HK-2 (cell line): ENCODE measurements around the gene PHIP.
"Not testable (repeated sequence)": the region's sequence is repeated elsewhere in the genome, so short reads cannot be mapped to it uniquely, and the experiment has no call there.

Experiments used
- DNase-seq: peaks from one replicate; pipeline ENCODE4 v3.0.0-alpha.2; 2018; ENCODE audit not compliant: unreplicated experiment

PHIP gene

GRCh38 chr6:79078075-79078969 lies at the start of gene PHIP:
Gene PHIP (minus strand): TSS chr6:79078254. CDS start chr6:79078068, 186 bp downstream.
- DNase-seq: peak; percentile 91

GRCh38 chr6:79127660-79128059 lies 49.6 kb upstream of the PHIP start:
- DNase-seq: no peak

- no peak for DNase-seq
Measured at GRCh38 chr6:79119217-79119616, 41.2 kb upstream of the PHIP start.

- no peak for DNase-seq
Measured at GRCh38 chr6:79117752-79118151, 39.7 kb upstream of the PHIP start.

GRCh38 chr6:79115553-79116182 lies 37.6 kb upstream of the PHIP start:
- DNase-seq: no peak

- DNase-seq: no peak
Measured at GRCh38 chr6:79111549-79111948, 33.5 kb upstream of the PHIP start.

- DNase-seq: no peak
Measured at GRCh38 chr6:79101164-79101563, 23.1 kb upstream of the PHIP start.

- DNase-seq: no peak
Measured at GRCh38 chr6:79100304-79100703, 22.2 kb upstream of the PHIP start.

- DNase-seq: no peak
Measured at GRCh38 chr6:79094938-79095337, 16.9 kb upstream of the PHIP start.

- not testable (repeated sequence) for DNase-seq
Measured at GRCh38 chr6:79091801-79092200, 13.7 kb upstream of the PHIP start.

- no peak for DNase-seq
Measured at GRCh38 chr6:79089552-79090404, 11.7 kb upstream of the PHIP start.

GRCh38 chr6:79084693-79085092 lies 6.6 kb upstream of the PHIP start:
- DNase-seq: no peak

GRCh38 chr6:79082304-79082703 lies 4.2 kb upstream of the PHIP start:
- no peak for DNase-seq

- no peak for DNase-seq
Measured at GRCh38 chr6:79081663-79082062, 3.6 kb upstream of the PHIP start.

- DNase-seq: no peak
Measured at GRCh38 chr6:79079561-79080041, 1.5 kb upstream of the PHIP start.

GRCh38 chr6:79077715-79078074 lies 359 bp downstream of the PHIP start:
- DNase-seq: no peak

GRCh38 chr6:79076782-79077641 lies 1.0 kb downstream of the PHIP start:
- peak; percentile 90 for DNase-seq

GRCh38 chr6:79076160-79076559 lies 1.9 kb downstream of the PHIP start:
- DNase-seq: no peak

- no peak for DNase-seq
Measured at GRCh38 chr6:79073888-79074287, 4.2 kb downstream of the PHIP start.

- no peak for DNase-seq
Measured at GRCh38 chr6:79072640-79073181, 5.3 kb downstream of the PHIP start.

- DNase-seq: no peak
Measured at GRCh38 chr6:79071547-79071946, 6.5 kb downstream of the PHIP start.
